Osteoblast (primary cell): ENCODE measurements around the gene TLN1. TPM values are rescaled to one million over a fixed set of nuclear protein-coding genes. Genes with fewer than 3 reads are reported as not detected.

Experiments
- DNase-seq: peaks from one replicate; pipeline ENCODE4 v3.0.0; 2011; ENCODE audit warnings: low spot score, mixed read lengths; ENCODE audit not compliant: insufficient read length; ENCODE audit errors: missing footprints
- H2AFZ ChIP-seq: 2 replicates; pipeline ENCODE4 v1.6.0; 2011; ENCODE audit warnings: mild to moderate bottlenecking, low read length
- H3K27ac ChIP-seq: 2 replicates; pipeline ENCODE4 v1.5.1; 2011; ENCODE audit warnings: mild to moderate bottlenecking, low read depth, low read length, moderate library complexity
- H3K27me3 ChIP-seq: 2 replicates; pipeline ENCODE4 v1.6.0; 2012; ENCODE audit warnings: mild to moderate bottlenecking, control low read depth, inconsistent platforms, low read length, moderate library complexity; ENCODE audit not compliant: insufficient read depth
- H3K36me3 ChIP-seq: 2 replicates; pipeline ENCODE4 v1.5.1; 2011; ENCODE audit warnings: mild to moderate bottlenecking, low read length, control low read depth, moderate library complexity; ENCODE audit not compliant: insufficient read depth
- H3K4me1 ChIP-seq: 2 replicates; pipeline ENCODE4 v1.5.1; 2011; ENCODE audit warnings: mild to moderate bottlenecking, low read length, control low read depth, moderate library complexity; ENCODE audit not compliant: insufficient read depth
- H3K4me2 ChIP-seq: 2 replicates; pipeline ENCODE4 v1.6.0; 2011; ENCODE audit warnings: mild to moderate bottlenecking, low read length; ENCODE audit not compliant: insufficient read depth
- H3K4me3 ChIP-seq: fragments of 200-600 bp; sonication (generic); 3 replicates; pipeline ENCODE4 v1.5.1; 2012; ENCODE audit warnings: mild to moderate bottlenecking, low read length, inconsistent platforms; ENCODE audit not compliant: insufficient read depth
- H3K79me2 ChIP-seq: 2 replicates; pipeline ENCODE4 v1.6.0; 2012; ENCODE audit warnings: mild to moderate bottlenecking, low read length, control low read depth, inconsistent platforms; ENCODE audit not compliant: insufficient read depth
- H3K9me3 ChIP-seq: 2 replicates; pipeline ENCODE4 v1.5.1; 2011; ENCODE audit warnings: low read depth, low read length, control low read depth
- H4K20me1 ChIP-seq: 2 replicates; pipeline ENCODE4 v1.6.0; 2012; ENCODE audit warnings: mild to moderate bottlenecking, low read length, control low read depth; ENCODE audit not compliant: insufficient read depth
- total RNA-seq: library from RNA; depleted of rRNA; stranded (reverse); fragments of >200 nt; gene quantifications from 2 replicates; pipeline ENCODE4 v1.2.3, GENCODE V29; 2012
- TF ChIP-seq, protein P1 (sequence below): IDR thresholded peaks from 2 replicates; pipeline ENCODE4 v1.5.1; 2011; ENCODE audit warnings: mild to moderate bottlenecking, low read depth, low read length, moderate library complexity; ENCODE audit errors: extremely low read depth

Gene TLN1
- total RNA-seq, 1 donor: 376 TPM

DNA sequence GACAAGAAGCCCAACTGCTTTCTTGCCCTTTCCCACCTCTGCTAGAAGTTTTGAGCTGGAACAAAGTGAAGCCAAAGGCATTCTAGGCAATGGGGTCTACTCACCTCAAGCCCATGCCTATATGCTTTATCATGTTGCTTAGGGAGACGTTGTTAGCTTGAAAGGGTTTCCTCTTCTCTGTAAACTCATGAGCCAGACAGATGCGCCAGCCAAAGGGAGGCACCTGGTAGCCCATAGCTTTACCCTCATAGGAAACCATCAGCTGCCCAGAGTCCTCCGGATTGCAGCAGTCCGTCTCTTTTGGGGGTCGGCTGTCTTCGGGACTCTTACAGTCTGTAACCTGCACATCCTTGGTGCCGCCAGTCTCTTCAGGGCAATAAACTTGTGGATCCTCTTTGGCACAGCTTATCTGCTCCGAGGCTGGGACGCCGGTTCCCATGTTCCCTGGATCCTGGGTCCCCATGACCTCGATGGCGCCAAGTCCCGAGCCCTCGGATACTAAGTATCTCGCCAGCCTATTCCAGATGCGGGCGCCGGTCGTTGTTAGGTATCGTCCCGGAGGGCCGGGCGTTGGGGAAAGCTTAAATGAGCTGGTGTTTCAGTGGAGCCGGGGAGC is 16.4 kb upstream of the TLN1 start:
- H3K27ac ChIP-seq: peak overlapping the region; percentile 82
- H3K4me3 ChIP-seq: peak overlapping the region; percentile 92
- H3K4me2 ChIP-seq: peak overlapping the region; percentile 89
- peaks cover 45% of the 10 kb centered on the region for H3K36me3 ChIP-seq
- peak overlapping the region; percentile 81 for H2AFZ ChIP-seq
- no peaks in the 10 kb centered on the region for H3K27me3 ChIP-seq
- no peak for DNase-seq
- H3K9me3 ChIP-seq: no peaks in the 10 kb centered on the region
- H4K20me1 ChIP-seq: peaks cover 30% of the 10 kb centered on the region
- TF ChIP-seq, protein P1, sequence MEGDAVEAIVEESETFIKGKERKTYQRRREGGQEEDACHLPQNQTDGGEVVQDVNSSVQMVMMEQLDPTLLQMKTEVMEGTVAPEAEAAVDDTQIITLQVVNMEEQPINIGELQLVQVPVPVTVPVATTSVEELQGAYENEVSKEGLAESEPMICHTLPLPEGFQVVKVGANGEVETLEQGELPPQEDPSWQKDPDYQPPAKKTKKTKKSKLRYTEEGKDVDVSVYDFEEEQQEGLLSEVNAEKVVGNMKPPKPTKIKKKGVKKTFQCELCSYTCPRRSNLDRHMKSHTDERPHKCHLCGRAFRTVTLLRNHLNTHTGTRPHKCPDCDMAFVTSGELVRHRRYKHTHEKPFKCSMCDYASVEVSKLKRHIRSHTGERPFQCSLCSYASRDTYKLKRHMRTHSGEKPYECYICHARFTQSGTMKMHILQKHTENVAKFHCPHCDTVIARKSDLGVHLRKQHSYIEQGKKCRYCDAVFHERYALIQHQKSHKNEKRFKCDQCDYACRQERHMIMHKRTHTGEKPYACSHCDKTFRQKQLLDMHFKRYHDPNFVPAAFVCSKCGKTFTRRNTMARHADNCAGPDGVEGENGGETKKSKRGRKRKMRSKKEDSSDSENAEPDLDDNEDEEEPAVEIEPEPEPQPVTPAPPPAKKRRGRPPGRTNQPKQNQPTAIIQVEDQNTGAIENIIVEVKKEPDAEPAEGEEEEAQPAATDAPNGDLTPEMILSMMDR: no peak
- peaks cover 63% of the 10 kb centered on the region for H3K79me2 ChIP-seq
- H3K4me1 ChIP-seq: peaks cover 28% of the 10 kb centered on the region

DNA sequence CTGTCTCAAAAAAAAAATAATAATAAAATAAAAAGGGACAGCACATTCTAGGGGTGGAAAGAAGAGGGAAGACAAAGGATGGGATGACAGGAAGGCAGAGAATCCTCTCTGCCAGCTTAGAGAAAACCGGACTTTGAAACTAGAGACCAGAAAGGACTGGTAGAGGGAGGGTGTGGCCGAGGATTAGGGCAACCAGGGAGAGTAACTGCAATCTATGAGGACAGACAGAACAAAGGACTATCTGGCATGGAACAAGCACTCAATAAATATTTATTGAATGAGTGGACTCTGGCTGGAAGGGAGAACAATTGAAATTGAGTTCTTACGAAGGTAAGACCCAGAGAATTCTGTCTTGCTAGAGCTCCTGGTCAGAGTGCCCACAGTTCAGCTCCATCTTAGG is 14.6 kb upstream of the TLN1 start:
- Histone ChIP-seq H3K9me3 (no peaks in the 10 kb centered on the region), H3K4me3 (peak overlapping the region; percentile 92), H3K36me3 (peaks cover 47% of the 10 kb centered on the region), H2AFZ (no peak overlapping the region), H4K20me1 (peaks cover 33% of the 10 kb centered on the region), H3K4me1 (peaks cover 28% of the 10 kb centered on the region), H3K27me3 (no peaks in the 10 kb centered on the region), H3K4me2 (peak overlapping the region; percentile 89), H3K27ac (no peak overlapping the region), H3K79me2 (peaks cover 75% of the 10 kb centered on the region)
- TF ChIP-seq, protein P1: no peak
- DNase-seq: no peak

DNA sequence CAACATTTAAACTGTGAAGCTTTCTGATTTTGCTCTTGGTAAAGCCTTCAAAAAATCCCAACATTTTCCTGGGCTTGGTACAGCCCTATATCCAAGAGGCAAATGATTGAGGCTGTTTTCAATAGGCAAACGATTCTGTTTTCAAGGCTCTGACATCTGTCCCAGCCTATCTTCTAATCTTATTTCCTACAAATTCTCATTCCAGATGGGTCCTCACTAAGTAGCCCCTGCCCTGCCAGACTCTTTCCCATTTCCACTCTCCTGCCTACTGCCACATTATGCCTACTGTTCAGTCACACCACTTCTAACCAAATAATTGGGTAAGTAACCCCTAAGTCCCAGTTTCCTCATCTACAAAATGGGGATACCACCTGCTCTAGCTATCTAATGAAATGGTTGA is 13.6 kb upstream of the TLN1 start:
- H3K27ac ChIP-seq: no peak overlapping the region
- H3K27me3 ChIP-seq: no peaks in the 10 kb centered on the region
- H3K36me3 ChIP-seq: peaks cover 38% of the 10 kb centered on the region
- peaks cover 28% of the 10 kb centered on the region for H3K4me1 ChIP-seq
- no peak overlapping the region for H3K4me2 ChIP-seq
- peaks cover 75% of the 10 kb centered on the region for H3K79me2 ChIP-seq
- DNase-seq: no peak
- peaks cover 33% of the 10 kb centered on the region for H4K20me1 ChIP-seq
- no peak overlapping the region for H3K4me3 ChIP-seq
- H3K9me3 ChIP-seq: no peaks in the 10 kb centered on the region
- no peak overlapping the region for H2AFZ ChIP-seq
- TF ChIP-seq, protein P1: no peak

DNA sequence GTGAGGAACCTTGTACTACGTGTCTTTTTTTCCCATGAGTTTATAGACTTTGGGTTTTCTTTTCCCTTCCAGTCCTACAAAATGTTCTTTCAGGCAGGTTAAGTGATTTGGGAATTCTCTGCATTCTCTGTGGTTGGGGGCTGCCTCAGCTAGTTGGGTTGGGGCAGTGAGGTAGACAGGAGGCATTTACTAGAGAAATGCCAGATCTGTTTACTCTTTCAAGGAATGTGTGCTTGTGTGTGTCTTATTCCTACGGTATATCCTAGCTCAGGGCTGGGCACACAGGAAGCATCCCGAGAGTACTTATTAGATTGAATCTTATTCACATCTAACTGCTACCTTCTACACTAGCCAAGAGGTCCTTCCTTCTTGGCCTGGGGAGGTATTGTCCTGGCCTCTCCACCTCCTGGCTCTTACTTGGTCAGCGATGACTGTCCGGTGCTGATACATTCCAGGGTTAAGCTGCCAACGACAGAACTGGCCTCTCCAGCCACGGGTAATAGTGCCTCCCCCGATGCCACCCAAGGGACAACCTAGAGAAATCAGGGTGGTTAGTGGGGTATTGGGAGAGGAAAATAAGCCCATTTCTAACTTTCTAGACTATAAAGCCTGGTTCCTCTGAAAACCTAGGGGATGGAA is 12.0 kb upstream of the TLN1 start:
- Histone ChIP-seq H3K79me2 (peaks cover 63% of the 10 kb centered on the region), H3K27me3 (no peaks in the 10 kb centered on the region), H4K20me1 (peaks cover 33% of the 10 kb centered on the region), H3K36me3 (peaks cover 54% of the 10 kb centered on the region), H2AFZ (no peak overlapping the region), H3K9me3 (no peaks in the 10 kb centered on the region), H3K4me1 (peaks cover 22% of the 10 kb centered on the region), H3K4me3 (no peak overlapping the region), H3K4me2 (no peak overlapping the region), H3K27ac (no peak overlapping the region)
- TF ChIP-seq, protein P1: no peak
- no peak for DNase-seq
